ENCODE measurements around the gene SCYGR6. TPM values are rescaled to one million over a fixed set of nuclear protein-coding genes. Genes with fewer than 3 reads are reported as not detected.

SCYGR6 gene
- total and polyA plus RNA-seq, 2 of the 8 experiments (the other 6 are each of a cell fraction or from before 2014, with no cell fraction given), result not detected

- TF ChIP-seq, protein P1, sequence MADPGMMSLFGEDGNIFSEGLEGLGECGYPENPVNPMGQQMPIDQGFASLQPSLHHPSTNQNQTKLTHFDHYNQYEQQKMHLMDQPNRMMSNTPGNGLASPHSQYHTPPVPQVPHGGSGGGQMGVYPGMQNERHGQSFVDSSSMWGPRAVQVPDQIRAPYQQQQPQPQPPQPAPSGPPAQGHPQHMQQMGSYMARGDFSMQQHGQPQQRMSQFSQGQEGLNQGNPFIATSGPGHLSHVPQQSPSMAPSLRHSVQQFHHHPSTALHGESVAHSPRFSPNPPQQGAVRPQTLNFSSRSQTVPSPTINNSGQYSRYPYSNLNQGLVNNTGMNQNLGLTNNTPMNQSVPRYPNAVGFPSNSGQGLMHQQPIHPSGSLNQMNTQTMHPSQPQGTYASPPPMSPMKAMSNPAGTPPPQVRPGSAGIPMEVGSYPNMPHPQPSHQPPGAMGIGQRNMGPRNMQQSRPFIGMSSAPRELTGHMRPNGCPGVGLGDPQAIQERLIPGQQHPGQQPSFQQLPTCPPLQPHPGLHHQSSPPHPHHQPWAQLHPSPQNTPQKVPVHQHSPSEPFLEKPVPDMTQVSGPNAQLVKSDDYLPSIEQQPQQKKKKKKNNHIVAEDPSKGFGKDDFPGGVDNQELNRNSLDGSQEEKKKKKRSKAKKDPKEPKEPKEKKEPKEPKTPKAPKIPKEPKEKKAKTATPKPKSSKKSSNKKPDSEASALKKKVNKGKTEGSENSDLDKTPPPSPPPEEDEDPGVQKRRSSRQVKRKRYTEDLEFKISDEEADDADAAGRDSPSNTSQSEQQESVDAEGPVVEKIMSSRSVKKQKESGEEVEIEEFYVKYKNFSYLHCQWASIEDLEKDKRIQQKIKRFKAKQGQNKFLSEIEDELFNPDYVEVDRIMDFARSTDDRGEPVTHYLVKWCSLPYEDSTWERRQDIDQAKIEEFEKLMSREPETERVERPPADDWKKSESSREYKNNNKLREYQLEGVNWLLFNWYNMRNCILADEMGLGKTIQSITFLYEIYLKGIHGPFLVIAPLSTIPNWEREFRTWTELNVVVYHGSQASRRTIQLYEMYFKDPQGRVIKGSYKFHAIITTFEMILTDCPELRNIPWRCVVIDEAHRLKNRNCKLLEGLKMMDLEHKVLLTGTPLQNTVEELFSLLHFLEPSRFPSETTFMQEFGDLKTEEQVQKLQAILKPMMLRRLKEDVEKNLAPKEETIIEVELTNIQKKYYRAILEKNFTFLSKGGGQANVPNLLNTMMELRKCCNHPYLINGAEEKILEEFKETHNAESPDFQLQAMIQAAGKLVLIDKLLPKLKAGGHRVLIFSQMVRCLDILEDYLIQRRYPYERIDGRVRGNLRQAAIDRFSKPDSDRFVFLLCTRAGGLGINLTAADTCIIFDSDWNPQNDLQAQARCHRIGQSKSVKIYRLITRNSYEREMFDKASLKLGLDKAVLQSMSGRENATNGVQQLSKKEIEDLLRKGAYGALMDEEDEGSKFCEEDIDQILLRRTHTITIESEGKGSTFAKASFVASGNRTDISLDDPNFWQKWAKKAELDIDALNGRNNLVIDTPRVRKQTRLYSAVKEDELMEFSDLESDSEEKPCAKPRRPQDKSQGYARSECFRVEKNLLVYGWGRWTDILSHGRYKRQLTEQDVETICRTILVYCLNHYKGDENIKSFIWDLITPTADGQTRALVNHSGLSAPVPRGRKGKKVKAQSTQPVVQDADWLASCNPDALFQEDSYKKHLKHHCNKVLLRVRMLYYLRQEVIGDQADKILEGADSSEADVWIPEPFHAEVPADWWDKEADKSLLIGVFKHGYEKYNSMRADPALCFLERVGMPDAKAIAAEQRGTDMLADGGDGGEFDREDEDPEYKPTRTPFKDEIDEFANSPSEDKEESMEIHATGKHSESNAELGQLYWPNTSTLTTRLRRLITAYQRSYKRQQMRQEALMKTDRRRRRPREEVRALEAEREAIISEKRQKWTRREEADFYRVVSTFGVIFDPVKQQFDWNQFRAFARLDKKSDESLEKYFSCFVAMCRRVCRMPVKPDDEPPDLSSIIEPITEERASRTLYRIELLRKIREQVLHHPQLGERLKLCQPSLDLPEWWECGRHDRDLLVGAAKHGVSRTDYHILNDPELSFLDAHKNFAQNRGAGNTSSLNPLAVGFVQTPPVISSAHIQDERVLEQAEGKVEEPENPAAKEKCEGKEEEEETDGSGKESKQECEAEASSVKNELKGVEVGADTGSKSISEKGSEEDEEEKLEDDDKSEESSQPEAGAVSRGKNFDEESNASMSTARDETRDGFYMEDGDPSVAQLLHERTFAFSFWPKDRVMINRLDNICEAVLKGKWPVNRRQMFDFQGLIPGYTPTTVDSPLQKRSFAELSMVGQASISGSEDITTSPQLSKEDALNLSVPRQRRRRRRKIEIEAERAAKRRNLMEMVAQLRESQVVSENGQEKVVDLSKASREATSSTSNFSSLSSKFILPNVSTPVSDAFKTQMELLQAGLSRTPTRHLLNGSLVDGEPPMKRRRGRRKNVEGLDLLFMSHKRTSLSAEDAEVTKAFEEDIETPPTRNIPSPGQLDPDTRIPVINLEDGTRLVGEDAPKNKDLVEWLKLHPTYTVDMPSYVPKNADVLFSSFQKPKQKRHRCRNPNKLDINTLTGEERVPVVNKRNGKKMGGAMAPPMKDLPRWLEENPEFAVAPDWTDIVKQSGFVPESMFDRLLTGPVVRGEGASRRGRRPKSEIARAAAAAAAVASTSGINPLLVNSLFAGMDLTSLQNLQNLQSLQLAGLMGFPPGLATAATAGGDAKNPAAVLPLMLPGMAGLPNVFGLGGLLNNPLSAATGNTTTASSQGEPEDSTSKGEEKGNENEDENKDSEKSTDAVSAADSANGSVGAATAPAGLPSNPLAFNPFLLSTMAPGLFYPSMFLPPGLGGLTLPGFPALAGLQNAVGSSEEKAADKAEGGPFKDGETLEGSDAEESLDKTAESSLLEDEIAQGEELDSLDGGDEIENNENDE (IDR thresholded peaks at IDR 0.05; ENCODE audit: insufficient replicate concordance, low read length), result no peak
- no peak for TF ChIP-seq KDM1A (IDR thresholded peaks at IDR 0.05; ENCODE audit: borderline replicate concordance, low read length)
- no peak for TF ChIP-seq KDM4A (IDR thresholded peaks at IDR 0.05; ENCODE audit: low read depth, low read length, severe bottlenecking)
- TF ChIP-seq SAP30 (IDR thresholded peaks at IDR 0.05; ENCODE audit: insufficient read depth, insufficient replicate concordance, low read length), result no peak
- TF ChIP-seq BRCA1 (IDR thresholded peaks at IDR 0.05; ENCODE audit: low read depth, low read length), result no peak
- no peak for TF ChIP-seq TAF1 (IDR thresholded peaks at IDR 0.05; ENCODE audit: low read depth, low read length)
- TF ChIP-seq RBBP5 (IDR thresholded peaks at IDR 0.05; ENCODE audit: borderline replicate concordance, low read depth, low read length), result no peak
- no peak for TF ChIP-seq SP4 (IDR thresholded peaks at IDR 0.05; ENCODE audit: low read length)
- TF ChIP-seq ZNF274 (IDR thresholded peaks at IDR 0.05; ENCODE audit: borderline replicate concordance, extremely low read depth, low read length), result no peak
- no peak for TF ChIP-seq SIRT6 (IDR thresholded peaks at IDR 0.05; ENCODE audit: low read length)
Measured at GRCh38 chr2:227701556-227701955, 23.0 kb downstream of the SCYGR6 start (continued).

Measured in H1 (cell line).